Spinal cord (tissue), 10 donors: Measurements from ENCODE around the gene ERCC6. TPM values are rescaled to one million over a fixed set of nuclear protein-coding genes. Genes with fewer than 3 reads are reported as not detected.

ENCODE experiments used
- DNase-seq, 6 donors: peaks; one replicate each; pipeline versions ENCODE4 v3.0.0 to v3.0.0-alpha.2; 2013 to 2015; ENCODE audit warnings: low spot score in 6 of 6, low read depth in 4 of 6
- H3K27ac ChIP-seq: one replicate; pipeline ENCODE4 v1.5.1; 2013; ENCODE audit warnings: low read depth, low read length, control low read depth
- H3K27me3 ChIP-seq: one replicate; pipeline ENCODE4 v1.6.1; 2013; ENCODE audit warnings: low read length; ENCODE audit not compliant: control insufficient read depth, insufficient read depth
- H3K36me3 ChIP-seq: one replicate; pipeline ENCODE4 v1.6.1; 2013; ENCODE audit warnings: low read length; ENCODE audit not compliant: control insufficient read depth, insufficient read depth
- H3K4me1 ChIP-seq: one replicate; pipeline ENCODE4 v1.6.1; 2013; ENCODE audit warnings: low read length; ENCODE audit not compliant: control insufficient read depth, insufficient read depth
- H3K4me3 ChIP-seq: one replicate; pipeline ENCODE4 v1.5.1; 2013; ENCODE audit warnings: low read depth, low read length, control low read depth
- H3K9me3 ChIP-seq: one replicate; pipeline ENCODE4 v1.6.1; 2013; ENCODE audit warnings: low read length; ENCODE audit not compliant: control insufficient read depth, insufficient read depth
- WGBS: methylation state at CpG from one replicate; pipeline ENCODE4 v1.1.5; 2013; ENCODE audit warnings: missing lambda C conversion rate; ENCODE audit not compliant: insufficient coverage; 5-methylcytosine and 5-hydroxymethylcytosine counted together
- polyA plus RNA-seq, 2 donors: library from polyadenylated mRNA; unstranded; fragments of 120-200 nt; gene quantifications; one replicate each; pipeline ENCODE4 v1.2.1, GENCODE V29; 2013; ENCODE audit not compliant: insufficient read length in 2 of 2
- total RNA-seq, 2 donors: library from RNA; depleted of rRNA in 1 of 2; stranded (reverse); fragments of 120-200 nt in 1 of 2; fragments of >200 nt in 1 of 2; gene quantifications; one replicate each; pipeline versions ENCODE4 v1.2.3 to v1.2.4, GENCODE V29; 2013 to 2014
- donor health status: healthy.

ERCC6 gene
- total and polyA plus RNA-seq, 4 donors = 10.9 to 22.6 (median 14.7) TPM

DNA sequence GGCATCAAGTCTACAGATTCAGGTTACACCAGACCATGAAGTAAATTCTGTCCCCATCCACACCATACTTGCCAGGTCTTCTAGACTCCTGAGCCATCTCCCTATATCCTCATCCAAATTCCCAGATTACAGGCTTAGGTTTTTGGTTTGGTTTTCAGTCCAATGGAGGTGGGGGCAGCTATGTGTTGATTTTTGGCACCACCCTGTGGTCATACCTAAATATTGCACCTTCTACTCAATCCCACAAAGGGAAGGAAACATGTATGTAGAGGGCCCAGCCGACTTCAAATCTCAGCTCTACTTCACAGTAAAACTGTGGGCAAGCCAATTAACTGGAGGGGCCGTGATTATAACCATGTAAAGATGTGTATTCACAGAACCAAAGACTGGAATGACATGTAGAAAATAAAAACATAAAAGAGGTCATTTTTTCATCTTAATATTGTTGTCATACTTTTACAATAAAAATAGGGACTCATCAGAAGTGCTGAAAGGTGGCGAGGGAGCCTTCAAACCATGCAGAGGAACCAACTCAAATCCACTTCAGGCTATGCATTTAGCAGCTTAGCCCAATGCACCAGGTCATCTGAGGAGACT lies 19.8 kb downstream of the ERCC6 start:
- DNase-seq = peak in 4 of 6 donors; percentile 46 to 94 (median 70)
- H3K4me3 ChIP-seq = no peak overlapping the region
- no peak overlapping the region for H3K27ac ChIP-seq
- peaks cover 2% of the 10 kb centered on the region for H3K36me3 ChIP-seq
- H3K4me1 ChIP-seq = peaks cover 20% of the 10 kb centered on the region
- H3K9me3 ChIP-seq = no peaks in the 10 kb centered on the region
- H3K27me3 ChIP-seq = no peaks in the 10 kb centered on the region
- WGBS = 100% methylated on average over 1 of the region's 3 CpGs

DNA sequence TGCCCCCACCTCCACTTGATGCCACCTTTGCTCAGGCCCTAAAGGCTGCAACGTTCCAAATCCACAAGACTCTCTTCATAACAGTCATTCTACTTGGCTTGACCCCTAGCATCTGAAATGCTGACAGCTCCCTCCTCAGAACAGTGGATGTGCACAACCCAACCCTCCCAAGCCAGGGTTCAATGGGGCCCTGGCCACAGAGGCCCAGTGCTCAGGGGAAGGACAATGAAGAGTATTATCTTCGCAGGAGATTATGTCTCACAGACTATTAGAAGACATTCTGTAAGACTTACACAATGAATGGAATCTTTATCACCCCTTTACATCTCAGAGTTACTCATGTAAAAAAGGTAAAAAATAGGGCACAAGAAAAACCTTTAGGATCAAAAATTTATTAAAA lies 20.4 kb downstream of the ERCC6 start:
- Histone ChIP-seq H3K4me3 (no peak overlapping the region), H3K36me3 (no peaks in the 10 kb centered on the region), H3K27ac (no peak overlapping the region), H3K9me3 (no peaks in the 10 kb centered on the region), H3K4me1 (peaks cover 18% of the 10 kb centered on the region), H3K27me3 (no peaks in the 10 kb centered on the region)
- 100% methylated on average over 1 of the region's 2 CpGs for WGBS
- DNase-seq = no peak

DNA sequence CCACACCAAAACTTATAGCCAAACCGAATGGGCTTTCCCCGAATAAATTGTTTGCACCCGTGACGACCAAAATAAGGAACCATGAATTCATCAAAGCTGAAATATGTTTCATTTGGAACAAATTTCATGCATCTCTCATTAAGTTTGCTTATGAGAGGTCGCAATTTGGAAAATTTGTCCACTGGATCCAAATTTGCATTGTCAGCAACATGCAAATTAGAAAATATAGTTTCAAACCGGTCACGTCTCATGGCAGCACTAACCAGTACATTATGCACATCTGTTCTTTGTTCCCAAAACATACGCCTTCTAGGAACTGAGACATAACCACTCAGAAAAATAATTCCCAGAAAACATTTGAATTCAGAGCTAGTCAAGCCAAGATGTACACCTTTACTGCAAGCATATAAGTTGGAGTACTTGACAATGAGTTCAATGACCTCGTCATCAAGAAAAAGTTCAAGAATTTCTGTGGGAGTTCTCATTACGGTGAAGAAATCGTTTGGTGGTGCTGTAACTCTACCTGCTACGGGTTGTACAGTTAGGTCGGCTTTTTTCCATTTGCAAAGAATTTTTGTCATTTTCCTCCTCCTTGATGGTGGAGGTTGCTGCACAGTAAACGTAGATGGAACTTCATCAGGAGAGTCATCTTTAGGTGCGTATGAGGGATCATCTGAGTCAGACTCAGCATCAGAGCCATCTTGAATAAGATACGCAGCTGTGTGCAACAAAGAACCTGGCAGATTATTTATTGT lies 22.5 kb downstream of the ERCC6 start:
- H3K36me3 ChIP-seq = no peaks in the 10 kb centered on the region
- no peak overlapping the region for H3K27ac ChIP-seq
- no peaks in the 10 kb centered on the region for H3K27me3 ChIP-seq
- 98% methylated on average over 12 of the region's 16 CpGs for WGBS
- H3K4me1 ChIP-seq = peaks cover 18% of the 10 kb centered on the region
- no peak overlapping the region for H3K4me3 ChIP-seq
- no peaks in the 10 kb centered on the region for H3K9me3 ChIP-seq
- no peak for DNase-seq

DNA sequence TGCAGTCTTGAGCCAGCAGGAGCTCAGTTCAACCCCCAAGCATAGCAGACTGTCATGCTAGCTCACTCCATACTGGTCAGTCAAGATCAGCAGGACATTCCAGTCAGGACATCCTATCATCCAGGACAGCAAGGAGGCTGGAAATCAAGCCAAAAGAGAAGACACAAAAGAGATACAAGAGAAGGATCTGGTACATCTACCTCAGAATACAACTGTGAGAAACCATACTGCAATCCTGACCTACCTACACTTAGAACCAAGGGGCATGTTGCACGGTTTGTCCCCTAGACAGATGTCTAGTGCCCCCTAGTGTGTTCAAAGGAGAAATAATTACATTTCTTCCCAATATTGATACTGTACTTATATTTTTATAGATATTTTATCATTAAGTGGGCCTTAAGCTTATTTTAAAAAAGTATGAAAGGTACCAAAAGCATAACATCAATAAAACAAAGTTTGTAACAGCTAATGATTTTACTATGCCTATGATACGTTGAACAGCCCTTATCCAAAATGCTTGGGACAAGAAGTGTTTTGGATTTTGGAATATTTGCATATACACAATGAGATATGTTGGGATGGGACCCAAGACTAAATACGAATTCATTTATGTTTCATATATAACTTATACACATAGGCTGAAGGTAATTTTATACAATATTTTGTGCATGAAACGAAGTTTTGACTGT lies 26.7 kb downstream of the ERCC6 start:
- Histone ChIP-seq H3K4me1 (peaks cover 3% of the 10 kb centered on the region), H3K27ac (no peak overlapping the region), H3K4me3 (no peak overlapping the region), H3K36me3 (no peaks in the 10 kb centered on the region), H3K9me3 (no peaks in the 10 kb centered on the region), H3K27me3 (no peaks in the 10 kb centered on the region)
- peak in 1 of 6 donors; percentile 76 for DNase-seq
- no CpG with 5 or more reads among the region's 4 CpGs for WGBS

DNA sequence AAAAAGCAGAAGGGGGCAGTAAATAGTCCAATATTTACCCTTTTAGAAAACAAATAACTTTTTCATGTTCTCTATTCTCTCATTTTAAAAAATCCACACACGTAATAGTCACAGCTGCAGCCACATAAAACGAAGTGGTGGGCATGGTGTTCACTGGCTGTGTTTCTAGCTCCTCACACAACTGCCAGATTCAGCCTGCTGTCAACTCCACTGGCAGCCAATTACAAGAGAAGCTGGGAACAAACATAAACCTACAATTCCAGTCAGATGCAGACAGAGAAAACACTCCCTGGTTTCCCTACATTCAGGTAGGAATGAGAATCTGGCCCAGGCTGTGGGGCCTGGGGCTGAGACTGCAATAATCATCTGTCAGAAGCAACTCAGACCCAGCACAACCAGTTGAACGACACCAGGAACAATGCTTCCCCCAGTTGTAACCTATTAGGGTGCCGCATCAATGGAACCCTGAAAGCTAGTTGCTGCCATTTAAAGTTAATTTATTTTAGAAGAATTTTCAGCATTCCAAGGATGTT lies 29.1 kb downstream of the ERCC6 start:
- H3K27ac ChIP-seq = no peak overlapping the region
- H3K4me3 ChIP-seq = no peak overlapping the region
- no peaks in the 10 kb centered on the region for H3K27me3 ChIP-seq
- no CpG with 5 or more reads among the region's 4 CpGs for WGBS
- H3K9me3 ChIP-seq = no peaks in the 10 kb centered on the region
- H3K4me1 ChIP-seq = peaks cover 3% of the 10 kb centered on the region
- DNase-seq = peak in 3 of 6 donors; percentile 35 to 86 (median 60)
- no peaks in the 10 kb centered on the region for H3K36me3 ChIP-seq

DNA sequence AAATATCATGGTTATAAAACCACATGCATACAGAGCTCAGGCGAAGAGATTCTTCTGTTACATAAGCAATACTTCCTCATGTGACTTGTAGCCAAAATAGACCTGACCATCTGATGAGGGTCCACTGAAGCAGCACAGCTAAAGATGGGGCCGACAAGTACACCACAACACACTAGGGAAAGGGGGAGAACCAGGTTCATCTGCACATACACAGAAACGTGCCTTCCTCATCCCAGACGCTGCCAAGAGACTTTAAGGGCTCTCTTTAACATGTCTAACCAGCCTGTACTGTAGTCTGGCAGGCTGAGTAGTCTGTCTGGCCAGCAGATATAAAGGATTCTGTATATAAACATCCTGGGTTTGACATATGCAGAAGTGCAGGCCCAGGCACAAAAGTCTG lies 30.3 kb downstream of the ERCC6 start:
- H3K4me3 ChIP-seq = no peak overlapping the region
- no peaks in the 10 kb centered on the region for H3K27me3 ChIP-seq
- no peaks in the 10 kb centered on the region for H3K36me3 ChIP-seq
- peaks cover 3% of the 10 kb centered on the region for H3K4me1 ChIP-seq
- no peaks in the 10 kb centered on the region for H3K9me3 ChIP-seq
- no peak overlapping the region for H3K27ac ChIP-seq
- DNase-seq = peak in 1 of 6 donors; percentile 34
- 15% methylated on average over 2 of the region's 4 CpGs for WGBS

DNA sequence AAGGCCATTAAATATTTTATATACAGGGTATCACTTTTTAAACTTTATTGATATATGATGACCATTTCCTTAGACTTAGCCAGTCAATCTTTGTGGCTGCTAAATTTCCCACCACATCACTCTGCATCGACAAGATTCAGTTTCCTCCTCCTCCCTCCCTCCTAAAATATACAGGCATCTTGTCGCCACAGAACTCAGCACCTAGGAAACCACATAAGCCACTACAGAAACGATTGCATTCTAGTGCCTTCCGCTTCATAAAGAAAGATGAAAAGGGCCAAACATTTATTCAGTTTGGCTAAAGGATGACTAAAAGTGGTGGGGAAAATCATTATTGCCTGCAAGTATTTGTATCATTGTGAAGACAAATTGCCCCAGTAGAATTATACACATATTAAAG lies 30.7 kb downstream of the ERCC6 start:
- no peak overlapping the region for H3K27ac ChIP-seq
- no peaks in the 10 kb centered on the region for H3K27me3 ChIP-seq
- H3K9me3 ChIP-seq = no peaks in the 10 kb centered on the region
- WGBS = 22% methylated on average over 1 of the region's 4 CpGs
- H3K4me3 ChIP-seq = no peak overlapping the region
- no peaks in the 10 kb centered on the region for H3K36me3 ChIP-seq
- peaks cover 3% of the 10 kb centered on the region for H3K4me1 ChIP-seq
- no peak for DNase-seq

DNA sequence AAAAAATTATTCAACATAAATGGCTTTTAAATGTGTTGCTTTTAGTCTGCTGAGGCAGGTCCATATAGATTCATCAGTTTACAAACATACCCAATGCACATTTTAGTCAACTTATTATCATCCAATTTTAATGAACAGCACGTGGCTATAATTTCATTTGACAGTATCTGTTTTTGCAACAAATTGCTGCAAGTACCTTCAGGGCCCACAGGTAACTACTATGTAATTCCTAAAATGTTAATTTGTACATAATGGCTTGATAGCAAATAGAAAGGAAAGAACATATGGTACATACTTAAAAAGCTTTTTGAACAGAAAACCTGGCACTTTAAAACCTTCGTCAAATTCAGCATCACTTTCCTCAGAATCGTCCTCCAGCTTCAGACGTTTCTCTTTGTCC lies 33.3 kb downstream of the ERCC6 start:
- H3K36me3 ChIP-seq = no peaks in the 10 kb centered on the region
- WGBS = 81% methylated on average over 3 of the region's 4 CpGs
- no peak overlapping the region for H3K27ac ChIP-seq

DNA sequence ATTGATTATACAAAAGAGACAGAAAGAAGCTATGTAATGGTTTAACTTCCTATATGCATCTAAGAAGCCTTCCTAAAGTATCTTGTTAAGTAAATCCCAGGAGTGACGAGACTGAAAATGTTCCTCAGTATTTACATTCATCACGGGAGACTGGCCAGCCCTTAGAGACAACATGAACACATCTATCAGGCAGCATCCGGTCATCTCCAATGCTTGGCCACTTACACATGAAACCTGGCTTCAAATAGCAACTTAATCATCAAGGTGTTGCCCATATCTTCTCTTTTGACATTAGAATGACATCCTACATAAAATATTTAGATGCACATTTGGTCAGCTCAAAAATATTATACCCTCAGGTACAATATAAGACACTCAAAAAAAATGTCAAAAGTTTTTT lies 33.8 kb downstream of the ERCC6 start:
- Histone ChIP-seq H3K4me1 (peaks cover 3% of the 10 kb centered on the region), H3K27me3 (no peaks in the 10 kb centered on the region), H3K27ac (no peak overlapping the region), H3K4me3 (no peak overlapping the region), H3K9me3 (no peaks in the 10 kb centered on the region), H3K36me3 (no peaks in the 10 kb centered on the region)
- DNase-seq = no peak
- WGBS = 79% methylated on average over 3 of the region's 3 CpGs

More for the DNA sequence above, 33.3 kb downstream of the ERCC6 start:
- DNase-seq = peak in 1 of 6 donors; percentile 39
- Histone ChIP-seq H3K9me3 (no peaks in the 10 kb centered on the region), H3K27me3 (no peaks in the 10 kb centered on the region), H3K4me3 (no peak overlapping the region), H3K4me1 (peaks cover 3% of the 10 kb centered on the region)
